ENCODE results near the gene CACNA2D3. TPM values are rescaled to one million over a fixed set of nuclear protein-coding genes. Genes with fewer than 3 reads are reported as not detected.
A peak's percentile ranks its signal among the peaks of the same experiment; 100 is the strongest.

CACNA2D3 gene
- total RNA-seq, 2 donors from 2014 or later: 1.1 to 5.9 TPM

DNA sequence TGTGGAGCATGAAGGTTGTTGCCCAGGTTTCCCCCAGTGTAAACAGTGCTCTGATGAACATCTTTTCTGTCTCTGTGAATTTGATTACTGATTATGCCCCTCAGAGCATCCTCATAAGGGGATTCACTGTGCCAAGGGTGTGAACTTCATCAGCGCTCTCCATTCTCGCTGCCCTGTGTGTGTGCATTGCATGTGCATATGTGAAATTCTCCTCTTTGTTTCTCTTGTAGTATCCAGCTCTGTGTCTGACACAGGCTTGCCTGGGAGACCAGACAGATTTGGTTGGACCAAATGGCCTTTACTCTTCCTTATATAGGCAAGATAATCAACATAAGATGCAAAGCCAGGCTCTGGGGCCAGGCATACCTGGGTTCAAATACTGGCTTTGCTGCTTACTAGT is 21.9 kb downstream of the CACNA2D3 start:
- Histone ChIP-seq H3K27ac (no peak overlapping the region), H3K4me3 (no peak overlapping the region), H3K27me3 (replicated peaks; ENCODE audit: insufficient read depth) (peaks cover 2% of the 10 kb centered on the region), H3K9me3 (no peaks in the 10 kb centered on the region), H3K36me3 (no peaks in the 10 kb centered on the region), H3K4me1 (replicated peaks) (no peaks in the 10 kb centered on the region)
- no peak for TF ChIP-seq POLR2A (IDR thresholded peaks at IDR 0.05)
- TF ChIP-seq POLR2AphosphoS5 (IDR thresholded peaks at IDR 0.05): no peak
- TF ChIP-seq, protein P1, sequence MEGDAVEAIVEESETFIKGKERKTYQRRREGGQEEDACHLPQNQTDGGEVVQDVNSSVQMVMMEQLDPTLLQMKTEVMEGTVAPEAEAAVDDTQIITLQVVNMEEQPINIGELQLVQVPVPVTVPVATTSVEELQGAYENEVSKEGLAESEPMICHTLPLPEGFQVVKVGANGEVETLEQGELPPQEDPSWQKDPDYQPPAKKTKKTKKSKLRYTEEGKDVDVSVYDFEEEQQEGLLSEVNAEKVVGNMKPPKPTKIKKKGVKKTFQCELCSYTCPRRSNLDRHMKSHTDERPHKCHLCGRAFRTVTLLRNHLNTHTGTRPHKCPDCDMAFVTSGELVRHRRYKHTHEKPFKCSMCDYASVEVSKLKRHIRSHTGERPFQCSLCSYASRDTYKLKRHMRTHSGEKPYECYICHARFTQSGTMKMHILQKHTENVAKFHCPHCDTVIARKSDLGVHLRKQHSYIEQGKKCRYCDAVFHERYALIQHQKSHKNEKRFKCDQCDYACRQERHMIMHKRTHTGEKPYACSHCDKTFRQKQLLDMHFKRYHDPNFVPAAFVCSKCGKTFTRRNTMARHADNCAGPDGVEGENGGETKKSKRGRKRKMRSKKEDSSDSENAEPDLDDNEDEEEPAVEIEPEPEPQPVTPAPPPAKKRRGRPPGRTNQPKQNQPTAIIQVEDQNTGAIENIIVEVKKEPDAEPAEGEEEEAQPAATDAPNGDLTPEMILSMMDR (IDR thresholded peaks at IDR 0.05): no peak
- 81% methylated on average over 2 of the region's 2 CpGs for WGBS
- DNase-seq (ENCODE audit: low spot score): no peak
- intact Hi-C loops (cut with DNase I): no loop called here

DNA sequence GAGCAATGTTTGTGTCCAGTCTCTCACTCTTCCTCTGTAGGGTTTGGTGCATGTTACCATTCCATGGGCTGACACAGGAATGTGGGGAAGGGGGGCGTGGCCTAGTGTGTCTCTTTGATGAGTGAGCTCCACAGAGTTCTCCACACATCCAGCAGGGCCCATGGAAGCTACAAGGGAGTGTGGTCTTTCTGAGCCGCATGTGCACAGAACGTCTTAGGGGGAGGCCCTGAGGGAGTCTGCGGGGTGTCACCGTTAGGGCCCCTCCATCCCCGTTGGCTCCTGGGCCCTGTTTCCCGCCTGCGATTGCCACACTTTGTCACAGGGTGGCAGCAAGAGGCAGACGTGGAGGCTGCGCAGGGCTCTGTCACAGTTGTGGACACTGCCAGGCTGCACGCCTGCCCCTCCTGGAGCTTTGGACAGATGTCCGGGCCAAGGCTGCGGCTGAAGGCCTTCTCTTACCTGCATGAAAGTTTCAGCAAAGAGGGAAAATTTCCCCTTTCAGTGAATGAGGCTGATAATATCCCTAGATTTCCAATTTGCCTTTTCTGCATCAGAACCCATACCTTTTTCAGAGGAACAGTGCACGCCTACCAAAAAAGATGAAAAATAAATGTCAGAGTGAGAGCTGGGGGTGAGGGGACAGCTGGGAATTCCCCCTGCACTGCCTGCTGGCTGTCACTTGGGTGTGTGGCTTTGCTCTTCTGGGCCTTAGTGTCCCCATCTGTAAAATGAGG is 24.3 kb downstream of the CACNA2D3 start:
- Histone ChIP-seq H3K4me1 (replicated peaks) (no peaks in the 10 kb centered on the region), H3K36me3 (no peaks in the 10 kb centered on the region), H3K27ac (no peak overlapping the region), H3K27me3 (replicated peaks; ENCODE audit: insufficient read depth) (peaks cover 2% of the 10 kb centered on the region), H3K4me3 (no peak overlapping the region), H3K9me3 (no peaks in the 10 kb centered on the region)
- intact Hi-C loops (cut with DNase I): no loop called here
- WGBS: 12% methylated on average over 14 of the region's 14 CpGs
- TF ChIP-seq POLR2A (IDR thresholded peaks at IDR 0.05): no peak
- TF ChIP-seq, protein P1 (IDR thresholded peaks at IDR 0.05): peak; percentile 27 to 70 (median 60)
- DNase-seq (ENCODE audit: low spot score): peak; percentile 39

DNA sequence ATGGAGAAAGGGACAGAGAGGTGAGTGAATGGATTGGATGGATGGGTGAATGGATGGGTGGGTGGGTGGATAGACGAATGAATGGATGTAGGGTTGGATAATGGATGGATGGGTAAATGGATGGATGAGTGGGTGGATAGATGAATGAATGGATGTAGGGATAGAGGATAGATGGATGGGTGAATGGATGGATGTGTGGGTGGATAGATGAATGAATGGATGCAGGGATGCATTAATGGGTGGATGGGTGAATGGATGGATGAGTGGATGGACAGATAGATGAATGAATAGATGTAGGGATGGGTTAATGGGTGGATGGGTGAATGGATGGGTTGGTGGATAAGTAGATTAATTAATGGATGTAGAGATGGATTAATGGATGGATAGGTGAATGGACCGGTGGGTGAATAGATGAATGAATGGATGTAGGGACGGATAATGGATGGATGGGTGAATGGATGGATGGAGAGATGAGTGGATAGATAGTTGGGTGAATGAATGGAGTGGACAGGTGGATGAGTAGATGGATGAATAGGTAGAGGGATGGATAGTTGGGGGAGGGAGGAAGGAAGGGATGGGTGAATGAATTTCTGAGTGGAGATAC is 28.6 kb downstream of the CACNA2D3 start:
- WGBS: 94% methylated on average over 3 of the region's 3 CpGs
- Histone ChIP-seq H3K9me3 (no peaks in the 10 kb centered on the region), H3K27me3 (replicated peaks; ENCODE audit: insufficient read depth) (no peaks in the 10 kb centered on the region), H3K4me3 (no peak overlapping the region), H3K4me1 (replicated peaks) (no peaks in the 10 kb centered on the region), H3K27ac (no peak overlapping the region), H3K36me3 (no peaks in the 10 kb centered on the region)
- no peak for DNase-seq (ENCODE audit: low spot score)
- no peak for TF ChIP-seq POLR2A (IDR thresholded peaks at IDR 0.05)
- TF ChIP-seq, protein P1 (IDR thresholded peaks at IDR 0.05): no peak
- TF ChIP-seq POLR2AphosphoS5 (IDR thresholded peaks at IDR 0.05): no peak
- intact Hi-C loops (cut with DNase I): no loop called here

DNA sequence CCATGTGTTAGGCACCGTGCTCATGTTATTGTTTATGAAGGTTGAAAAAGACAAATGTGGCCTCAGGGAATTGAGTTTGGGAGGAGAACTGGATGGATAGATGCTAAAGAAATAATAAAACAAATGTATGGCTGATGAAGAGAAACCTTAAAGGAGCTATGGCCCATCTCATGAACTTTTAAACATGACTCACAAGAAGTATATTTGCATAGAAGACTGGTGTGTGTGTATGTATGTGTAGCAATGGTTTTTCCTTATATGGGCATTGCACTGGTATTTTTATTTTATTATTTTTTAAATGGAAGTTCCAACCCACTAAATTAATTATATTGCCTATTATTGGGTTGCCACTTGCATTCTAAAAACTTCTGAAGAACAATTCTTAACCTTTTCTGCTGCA is 31.1 kb downstream of the CACNA2D3 start:
- H3K4me3 ChIP-seq: no peak overlapping the region
- no peaks in the 10 kb centered on the region for H3K27me3 ChIP-seq (replicated peaks; ENCODE audit: insufficient read depth)
- 39% methylated on average over 1 of the region's 1 CpG for WGBS
- no peaks in the 10 kb centered on the region for H3K36me3 ChIP-seq
- H3K9me3 ChIP-seq: no peaks in the 10 kb centered on the region
- DNase-seq (ENCODE audit: low spot score): no peak
- H3K27ac ChIP-seq: no peak overlapping the region
- intact Hi-C loops (cut with DNase I): no loop called here
- no peak for TF ChIP-seq POLR2AphosphoS5 (IDR thresholded peaks at IDR 0.05)
- TF ChIP-seq POLR2A (IDR thresholded peaks at IDR 0.05): no peak
- TF ChIP-seq, protein P1 (IDR thresholded peaks at IDR 0.05): no peak
- H3K4me1 ChIP-seq (replicated peaks): no peaks in the 10 kb centered on the region

DNA sequence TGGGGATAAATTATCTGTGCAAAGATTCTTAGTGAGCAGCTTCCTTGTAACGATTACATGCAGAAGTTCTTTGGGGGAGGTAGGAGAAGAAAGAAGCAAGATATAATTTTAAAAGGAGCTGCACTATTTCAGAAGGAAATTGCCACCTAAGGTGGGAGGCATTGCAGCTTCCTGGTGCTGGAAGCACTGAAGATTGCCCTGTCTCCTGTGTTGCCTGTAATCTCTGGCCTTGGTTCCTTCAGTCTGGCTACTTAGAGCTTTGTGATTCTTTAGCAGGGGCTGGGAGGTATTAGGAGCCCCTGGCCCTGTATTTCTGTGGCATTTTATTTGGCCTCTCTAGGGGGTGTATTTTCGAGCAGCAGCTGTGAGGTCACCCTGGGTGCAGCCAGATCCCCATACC is 35.5 kb downstream of the CACNA2D3 start:
- intact Hi-C loops (cut with DNase I): no loop called here
- WGBS: 50% methylated on average over 2 of the region's 2 CpGs
- no peak for DNase-seq (ENCODE audit: low spot score)
- Histone ChIP-seq H3K36me3 (no peaks in the 10 kb centered on the region), H3K4me3 (no peak overlapping the region), H3K4me1 (replicated peaks) (no peaks in the 10 kb centered on the region), H3K27me3 (replicated peaks; ENCODE audit: insufficient read depth) (no peaks in the 10 kb centered on the region), H3K27ac (no peak overlapping the region), H3K9me3 (no peaks in the 10 kb centered on the region)
- no peak for TF ChIP-seq POLR2AphosphoS5 (IDR thresholded peaks at IDR 0.05)
- TF ChIP-seq, protein P1 (IDR thresholded peaks at IDR 0.05): no peak
- TF ChIP-seq POLR2A (IDR thresholded peaks at IDR 0.05): no peak
